ENCODE measurements around the gene MVB12B. TPM values are rescaled to one million over a fixed set of nuclear protein-coding genes. Genes with fewer than 3 reads are reported as not detected.

Gene MVB12B
- total RNA-seq, 1 donor from 2014 or later: 2.5 TPM

DNA sequence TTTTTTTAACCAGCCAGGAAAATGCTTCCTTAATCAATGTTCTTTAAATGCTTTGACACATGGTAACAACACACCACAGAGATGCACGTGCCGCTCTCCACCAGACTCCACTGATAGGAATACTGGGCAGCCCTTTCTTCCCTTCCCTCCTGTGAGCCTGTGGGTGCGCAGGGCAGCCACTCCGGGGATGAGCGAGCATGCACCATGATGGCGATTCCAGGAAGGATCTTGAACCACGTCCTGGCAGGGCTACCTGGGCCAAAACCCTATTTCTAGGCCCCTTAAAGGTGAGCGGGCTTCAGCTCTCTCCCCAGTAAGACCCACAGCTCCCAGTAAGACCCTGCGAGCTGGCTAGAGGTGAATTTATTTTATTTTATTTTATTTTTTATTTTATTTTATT, 128.2 kb downstream of the MVB12B start:
- no peak for ATAC-seq

DNA sequence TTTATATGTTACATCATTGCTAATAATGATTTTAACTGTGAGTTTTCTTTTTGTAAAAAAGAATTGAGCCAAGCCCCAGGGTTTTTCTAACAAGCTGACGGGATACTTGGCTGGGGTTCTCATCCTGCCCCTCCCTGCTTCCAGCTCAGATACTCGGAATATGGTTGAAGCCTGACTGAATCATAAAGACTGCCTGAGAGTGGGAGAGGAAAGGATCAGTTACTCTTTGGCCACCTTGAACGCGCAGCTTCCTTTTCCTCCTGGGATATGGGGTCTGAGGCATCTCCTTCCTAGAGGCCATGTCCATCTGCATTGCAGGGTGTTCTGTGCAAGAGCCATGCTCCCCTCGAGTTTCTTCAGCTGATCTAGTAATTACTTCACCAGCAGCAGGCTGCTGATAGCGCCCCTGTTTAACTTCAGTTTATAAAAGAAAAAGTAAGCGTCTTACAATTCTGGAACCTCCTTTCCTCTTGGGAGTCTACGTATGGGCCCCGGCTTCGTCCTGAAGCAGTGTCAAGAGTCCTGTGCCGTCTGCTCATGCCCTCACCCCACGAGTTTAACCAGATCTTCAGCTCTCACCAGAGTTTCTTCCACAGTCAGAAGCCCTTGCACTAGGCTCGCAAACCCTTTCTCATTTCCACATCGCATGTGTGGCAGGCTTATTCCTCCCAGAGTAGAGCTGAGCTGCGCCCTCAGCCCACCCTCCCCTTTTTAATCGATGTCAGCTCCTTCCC, 130.0 kb downstream of the MVB12B start:
- peak; percentile 67 for ATAC-seq

DNA sequence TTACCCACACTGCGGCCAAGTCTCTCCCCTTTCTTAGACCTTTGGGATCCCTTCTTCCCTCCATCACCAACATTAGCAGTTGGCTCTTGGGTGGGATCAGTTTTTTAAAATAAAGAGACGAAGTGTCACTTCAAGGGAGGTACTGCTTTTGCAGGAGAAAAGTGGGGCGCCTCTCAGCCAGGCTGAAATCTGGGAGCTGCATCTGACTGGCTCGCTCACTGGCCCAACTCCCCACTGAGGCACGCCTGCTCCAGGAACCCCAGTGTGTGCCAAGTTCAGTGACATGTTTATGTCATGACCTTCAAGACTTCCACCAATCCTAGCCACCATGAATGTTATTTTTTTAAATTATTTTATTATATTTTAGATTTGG, 130.5 kb downstream of the MVB12B start:
- ATAC-seq: no peak

DNA sequence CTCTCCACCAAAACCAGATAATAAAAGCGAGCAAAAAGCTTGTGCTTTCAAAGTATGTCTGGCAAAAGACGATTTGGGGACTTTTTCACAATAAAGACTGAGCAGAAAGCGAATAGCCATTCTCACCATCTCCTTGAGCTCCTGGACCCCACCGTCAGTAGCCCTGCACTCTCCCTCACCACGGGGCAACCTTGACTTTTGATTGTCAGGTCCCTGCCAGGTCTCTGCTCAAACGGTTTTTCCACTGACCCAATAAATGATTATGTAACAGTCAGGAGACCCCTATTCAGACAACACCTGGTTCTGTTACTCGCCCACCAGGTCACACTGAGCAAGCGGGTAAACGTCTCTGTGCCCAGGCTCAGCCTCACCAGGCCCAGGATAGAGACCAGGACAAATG, 131.3 kb downstream of the MVB12B start:
- no peak for ATAC-seq

DNA sequence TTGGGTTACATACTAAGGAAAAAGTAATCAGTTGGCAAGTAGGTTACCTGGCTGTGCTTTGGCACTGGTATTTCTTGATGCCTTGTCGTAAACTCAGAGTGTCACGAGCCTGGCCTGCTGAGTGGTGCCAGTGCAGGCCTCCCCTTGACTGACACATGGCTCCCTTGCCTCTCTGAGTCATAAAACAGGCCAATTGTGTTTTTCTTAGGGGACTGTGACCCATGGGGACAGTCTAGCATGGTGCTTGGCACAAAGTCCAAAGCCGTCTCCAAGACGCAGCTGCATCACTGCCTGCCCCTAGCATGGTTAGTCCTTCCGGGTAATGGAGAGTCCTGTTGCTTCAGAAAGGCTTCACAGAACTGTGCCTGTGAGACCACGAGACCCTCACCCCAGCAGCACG, 132.5 kb downstream of the MVB12B start:
- ATAC-seq: no peak

DNA sequence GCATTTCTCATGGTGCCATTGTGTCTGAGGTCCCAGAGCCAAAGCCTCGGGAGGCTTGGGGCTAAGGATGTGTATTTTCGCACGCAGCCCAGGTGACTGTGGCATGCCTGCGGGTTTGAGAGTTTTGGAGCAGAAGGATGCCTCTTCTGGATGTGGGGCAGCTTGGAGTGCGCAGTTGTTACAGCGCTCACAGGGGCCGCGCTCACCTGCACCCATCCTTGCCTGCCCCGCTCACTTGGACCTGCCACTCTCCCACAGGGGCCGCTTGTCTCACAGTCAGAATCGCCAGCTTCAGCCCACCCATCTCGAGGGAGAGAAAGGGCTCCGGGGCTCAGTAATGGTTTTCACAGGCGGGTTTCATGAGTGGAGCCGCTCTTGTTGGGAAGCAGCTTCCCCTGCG, 132.9 kb downstream of the MVB12B start:
- no peak for ATAC-seq

DNA sequence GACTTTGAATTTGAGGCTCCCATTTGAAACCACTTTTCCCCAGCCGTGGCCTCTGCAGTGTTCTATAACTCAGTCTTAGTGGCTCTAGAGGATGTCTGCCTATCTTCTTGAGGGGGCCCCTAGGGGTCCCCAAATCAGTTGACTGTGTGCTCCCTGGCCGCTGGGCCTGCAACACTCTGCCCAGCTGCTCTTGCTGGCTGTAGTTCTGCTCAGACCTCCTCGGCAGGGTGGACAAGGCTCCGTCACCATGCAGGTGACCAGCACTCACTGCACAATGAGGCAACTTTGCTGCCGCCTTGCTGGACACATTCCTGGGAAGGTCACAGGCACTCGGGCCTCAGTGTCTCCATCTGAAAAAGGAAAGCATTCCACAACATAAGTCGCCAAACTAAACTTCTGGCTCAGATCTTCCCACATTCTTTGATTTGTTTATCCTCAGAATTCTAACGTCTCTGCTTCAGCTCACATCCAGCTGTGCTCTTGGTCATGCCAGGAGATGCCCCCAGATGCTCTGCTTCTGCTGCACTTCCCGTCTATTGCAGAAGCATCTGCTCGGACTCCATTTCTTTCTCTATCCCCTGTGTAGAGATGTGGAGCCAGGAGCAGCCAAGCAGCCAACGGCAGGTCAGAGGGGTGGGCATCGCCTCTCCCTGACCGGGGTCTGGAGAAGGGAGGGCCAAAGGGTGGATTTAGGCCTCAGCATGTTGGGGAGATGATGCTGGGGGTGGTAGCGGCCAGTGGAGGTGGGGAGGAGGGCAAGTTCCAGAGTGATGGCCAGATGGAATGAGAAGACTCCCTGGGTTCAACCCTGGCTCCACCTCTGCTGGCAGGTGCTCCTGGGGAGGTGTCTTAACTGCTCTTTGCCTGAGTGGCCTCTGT, 133.6 kb downstream of the MVB12B start:
- ATAC-seq: no peak

DNA sequence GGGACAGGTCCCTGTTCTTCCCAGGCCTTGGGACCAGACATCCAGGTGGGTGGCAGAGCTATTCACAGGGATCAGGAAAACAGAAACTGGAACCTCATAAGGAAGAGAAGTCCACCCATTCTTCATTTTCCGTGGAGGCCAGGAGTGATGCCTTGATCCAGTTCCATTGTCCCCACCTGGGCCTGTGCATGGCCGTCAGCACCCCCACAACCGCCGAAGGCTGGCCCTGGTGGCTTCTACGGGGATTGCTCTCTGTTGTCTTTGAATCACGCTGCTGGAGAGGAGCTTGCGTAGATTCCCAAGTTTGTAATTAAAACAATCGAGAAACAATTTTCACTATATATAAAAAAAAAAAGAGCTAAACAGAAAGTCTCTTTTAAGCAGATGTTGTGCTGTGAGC, 134.4 kb downstream of the MVB12B start:
- ATAC-seq: no peak

DNA sequence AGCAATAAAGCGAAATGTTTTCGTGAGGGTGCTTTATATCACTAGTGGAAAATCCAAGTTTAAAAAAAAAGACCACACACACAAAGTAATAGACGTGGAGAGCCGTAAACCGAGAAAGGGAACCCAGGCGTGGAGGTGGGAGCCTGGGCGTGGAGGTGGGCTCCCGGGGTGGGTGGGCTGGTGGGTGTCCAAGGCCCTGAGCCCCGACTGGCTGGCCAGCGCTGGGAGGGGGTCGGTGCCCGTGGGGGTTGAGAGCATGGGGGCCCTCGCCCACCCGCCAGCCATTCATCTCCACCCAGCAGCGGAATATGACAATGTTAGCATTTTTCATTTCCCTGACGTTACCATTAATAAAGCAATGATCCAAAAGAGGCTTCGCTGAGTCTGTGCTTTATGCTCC, 135.0 kb downstream of the MVB12B start:
- ATAC-seq: no peak

DNA sequence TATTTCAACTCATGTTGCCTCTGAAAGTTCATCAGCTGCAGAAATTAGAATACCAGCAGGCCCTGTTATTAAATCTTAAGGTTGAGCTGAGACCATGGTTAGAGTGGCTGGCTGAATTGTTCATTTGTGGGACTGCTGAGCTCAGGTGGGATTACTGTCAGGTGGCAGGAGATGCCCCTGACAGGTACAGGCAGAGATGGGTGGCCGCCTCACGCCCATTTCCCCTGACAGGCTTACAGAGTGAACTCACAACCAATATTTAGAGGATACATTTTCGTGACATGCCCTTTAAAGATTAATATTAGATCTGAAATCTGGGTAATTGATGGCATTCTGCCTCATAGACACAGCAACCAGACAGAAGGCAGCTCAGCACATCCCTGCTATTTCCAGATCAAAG, 136.0 kb downstream of the MVB12B start:
- ATAC-seq: no peak

DNA sequence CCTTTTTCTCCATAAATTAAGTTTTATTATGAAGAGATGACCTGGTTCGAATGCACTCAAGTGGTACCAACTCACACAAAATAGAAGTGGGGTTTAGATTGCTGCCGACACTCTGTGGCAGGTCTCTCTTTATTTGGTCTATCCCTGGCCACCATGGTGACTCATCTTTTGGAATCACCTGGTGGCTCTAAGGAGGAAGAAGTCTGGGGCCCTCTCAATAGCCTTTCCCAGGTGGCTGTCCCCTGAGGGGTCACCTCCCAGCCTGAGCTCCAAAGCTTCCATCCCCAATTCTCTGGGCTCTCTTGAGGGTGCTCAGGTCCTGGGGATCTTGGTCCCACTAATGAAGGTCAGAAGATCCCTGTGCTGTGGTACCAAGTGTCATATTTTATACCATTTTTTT, 136.8 kb downstream of the MVB12B start:
- no peak for ATAC-seq

DNA sequence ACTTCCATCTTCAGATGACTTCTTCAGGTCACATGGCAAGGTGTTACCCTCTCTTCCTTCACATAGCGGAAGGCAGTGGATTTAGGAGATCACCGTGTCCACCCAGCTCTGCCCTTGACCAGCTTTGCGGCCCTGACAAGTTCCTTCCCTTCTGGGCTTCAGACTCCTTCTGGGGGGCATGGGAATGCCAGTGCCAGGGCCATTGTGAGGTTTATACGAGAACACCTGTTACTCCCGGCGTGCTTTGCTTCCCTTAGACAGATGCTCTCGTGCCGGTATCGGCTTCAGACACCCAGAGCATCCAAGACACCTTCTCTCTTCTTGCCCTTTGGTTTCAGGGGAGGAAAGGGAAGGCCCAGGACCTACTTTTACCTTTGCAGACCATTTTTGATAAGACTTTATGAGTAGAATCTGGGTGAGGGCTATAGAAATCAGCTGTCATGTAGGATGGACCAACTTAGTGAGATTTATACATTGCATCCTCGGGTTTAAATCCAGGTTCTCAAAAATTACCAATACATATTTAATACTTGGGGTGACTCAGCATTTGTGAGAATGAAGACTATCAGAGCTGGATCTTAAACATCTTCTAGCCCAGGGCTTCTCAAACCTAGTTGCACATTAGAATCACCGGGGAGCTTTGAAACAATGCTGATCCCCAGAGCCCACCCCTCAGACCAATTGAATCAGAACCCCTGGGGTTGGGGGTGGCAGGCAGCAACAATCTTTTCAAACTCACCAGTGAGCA, 138.2 kb downstream of the MVB12B start:
- ATAC-seq: no peak

DNA sequence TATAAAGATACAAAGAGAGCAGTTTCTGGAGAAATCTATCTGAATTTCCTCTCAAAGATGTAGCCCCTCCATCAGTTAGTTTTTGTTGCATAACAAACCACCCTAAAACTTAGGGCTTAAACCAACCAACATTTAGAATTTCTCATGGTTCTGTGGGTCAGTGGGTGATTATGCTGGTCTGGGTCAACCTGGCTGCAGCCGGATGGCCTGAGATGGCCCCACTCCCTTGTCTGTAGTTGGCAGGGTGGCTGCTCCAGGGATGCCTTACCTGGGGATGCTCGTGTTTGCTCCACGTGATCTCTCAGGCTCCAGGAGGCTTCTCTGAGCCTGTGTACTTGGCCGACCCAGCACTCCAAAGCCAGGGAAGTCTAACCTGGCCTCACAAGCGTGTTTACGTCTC, 139.3 kb downstream of the MVB12B start:
- ATAC-seq: no peak

DNA sequence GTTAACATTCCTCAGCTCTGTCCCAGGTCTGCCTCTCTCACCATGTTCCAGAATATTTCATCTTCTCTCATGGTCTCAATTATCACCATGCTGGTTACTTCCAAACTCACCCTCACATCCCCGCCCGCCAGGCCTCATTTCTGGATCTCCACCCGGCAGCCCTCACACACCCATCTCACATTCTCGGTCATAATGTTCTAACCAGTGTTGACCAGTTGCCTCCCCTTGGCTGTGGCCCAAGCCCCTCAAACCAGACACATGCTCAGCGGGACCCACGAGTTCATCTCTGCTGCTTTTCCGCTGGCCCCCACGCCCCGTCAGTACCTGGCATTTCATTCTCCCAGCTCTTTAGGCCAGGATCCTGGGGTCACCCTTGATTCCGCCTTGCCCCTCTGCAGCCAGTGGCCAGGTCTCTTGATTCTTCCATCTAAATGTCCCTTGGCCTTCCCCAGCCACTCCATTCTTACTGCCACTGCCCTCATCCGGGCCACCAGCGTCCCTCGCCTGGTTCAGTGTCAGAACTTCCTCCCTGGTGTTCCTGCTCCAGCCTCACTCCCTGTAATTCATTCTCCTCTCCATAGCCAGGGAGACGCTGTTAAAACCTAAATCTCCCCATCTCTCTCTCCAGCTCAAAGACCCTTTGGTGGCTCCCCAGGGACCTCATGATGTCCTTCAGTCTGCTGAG, 141.7 kb downstream of the MVB12B start:
- no peak for ATAC-seq

DNA sequence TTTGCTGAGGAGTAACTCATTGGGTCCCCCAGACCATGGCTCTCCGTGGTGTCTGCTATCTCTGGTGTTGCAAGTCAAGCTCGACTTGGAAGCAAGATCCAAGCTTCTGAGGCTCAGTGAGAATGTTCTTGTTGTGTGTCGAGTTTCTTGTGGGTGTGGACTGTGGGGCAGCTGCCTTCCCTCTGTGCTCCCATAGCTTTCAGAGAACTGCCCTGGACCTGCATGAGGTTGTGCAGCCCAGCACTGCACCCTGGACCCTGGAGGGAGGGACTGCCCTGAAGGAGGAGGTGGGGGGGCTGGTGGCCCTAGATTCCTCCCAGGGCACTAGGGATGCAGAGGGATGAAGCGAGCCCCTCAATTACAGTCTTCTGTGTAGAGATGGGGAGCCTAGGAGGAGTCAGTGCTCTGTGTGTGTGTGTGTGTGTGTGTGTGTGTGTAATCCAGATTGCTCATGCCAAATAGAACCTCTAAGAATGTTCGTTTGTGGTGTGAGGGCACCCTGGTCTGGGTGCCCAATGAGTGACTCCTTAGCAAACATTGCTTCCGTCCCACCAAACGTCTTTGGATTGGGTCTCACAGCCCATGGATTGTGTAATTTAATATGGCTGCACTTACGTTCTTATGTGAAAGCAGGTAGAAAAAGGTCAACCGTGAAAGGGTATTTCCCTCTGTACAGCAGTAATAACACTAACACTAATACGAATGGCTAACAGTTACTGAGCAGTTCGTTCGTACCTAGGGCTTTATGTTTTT, 143.8 kb downstream of the MVB12B start:
- ATAC-seq: no peak

DNA sequence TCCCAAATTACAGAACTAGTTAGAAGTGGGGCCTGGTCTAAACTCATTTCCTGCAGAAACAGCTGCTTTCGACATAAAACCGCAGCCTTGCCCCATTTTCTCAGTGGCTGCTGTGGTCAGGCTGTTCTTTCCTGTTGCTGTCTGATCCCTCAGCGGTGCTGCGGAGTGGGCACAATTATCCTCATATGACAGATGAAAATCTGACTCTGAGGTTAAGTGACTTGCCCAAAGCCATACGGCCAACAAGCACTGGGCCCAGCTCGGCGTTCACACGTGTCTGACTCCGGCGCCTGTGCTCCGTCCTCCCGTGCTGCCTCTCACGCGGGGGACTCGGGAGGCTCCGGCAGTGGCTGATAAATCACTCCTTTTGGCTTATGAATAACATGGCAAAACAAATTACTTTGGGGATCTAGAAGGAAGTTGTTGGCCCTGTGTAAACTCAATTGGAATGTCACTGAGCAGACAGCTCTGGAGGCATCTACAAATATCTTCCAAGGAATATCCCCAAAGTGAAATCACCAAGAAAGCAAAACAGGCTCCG, 144.5 kb downstream of the MVB12B start:
- peak; percentile 35 for ATAC-seq

DNA sequence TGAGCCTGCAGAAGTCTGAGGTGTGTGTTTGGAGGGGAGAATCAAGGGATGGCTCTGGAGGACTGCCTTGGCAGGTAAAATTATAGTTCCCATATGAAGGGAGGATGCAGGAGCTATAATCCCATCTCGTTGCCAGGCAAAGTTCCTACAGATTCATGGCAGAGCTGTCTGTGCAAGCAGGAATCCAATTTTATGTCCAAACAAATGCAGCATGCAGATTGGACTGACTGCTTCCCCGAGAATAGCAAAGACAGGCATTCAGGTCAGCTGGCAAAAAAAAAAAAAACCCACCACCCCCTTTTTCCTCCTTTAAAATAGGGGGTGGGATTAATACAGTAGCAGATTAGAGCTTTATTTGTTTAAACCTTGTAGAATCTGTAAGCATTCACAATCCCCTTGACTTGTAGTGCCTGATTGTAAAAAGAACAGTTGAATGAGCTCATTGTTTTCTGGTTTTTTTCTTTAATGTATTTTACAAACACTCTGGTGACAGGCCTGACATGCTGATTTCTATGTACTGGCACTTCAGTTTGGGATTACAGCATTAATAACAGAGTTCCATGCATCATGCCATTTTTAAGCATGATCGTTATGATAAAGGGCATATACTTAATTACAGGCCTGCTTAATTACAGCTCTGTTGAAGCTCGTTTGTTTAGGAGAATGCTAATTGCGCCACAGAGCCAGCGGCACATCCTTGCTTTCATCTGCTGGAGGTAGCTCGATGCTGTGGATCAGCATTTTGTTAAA, 145.7 kb downstream of the MVB12B start:
- no peak for ATAC-seq

DNA sequence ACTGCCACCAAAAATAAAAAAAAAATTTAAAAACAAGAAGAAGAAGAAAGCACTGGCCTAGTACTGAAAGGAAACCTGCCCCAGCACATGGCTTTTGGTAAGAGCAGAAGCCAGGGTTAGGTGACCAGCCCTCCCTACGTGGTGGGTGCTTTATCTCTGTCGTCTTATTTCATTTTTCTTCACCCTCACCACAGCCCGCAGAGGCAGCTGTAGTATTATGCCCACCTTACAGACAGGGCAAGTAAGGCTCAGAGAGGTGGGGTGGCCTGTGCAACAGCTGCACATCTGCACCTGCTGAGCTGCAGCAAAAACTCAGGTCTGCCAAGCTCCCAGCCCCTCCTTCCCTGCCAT, 146.3 kb downstream of the MVB12B start:
- ATAC-seq: no peak

DNA sequence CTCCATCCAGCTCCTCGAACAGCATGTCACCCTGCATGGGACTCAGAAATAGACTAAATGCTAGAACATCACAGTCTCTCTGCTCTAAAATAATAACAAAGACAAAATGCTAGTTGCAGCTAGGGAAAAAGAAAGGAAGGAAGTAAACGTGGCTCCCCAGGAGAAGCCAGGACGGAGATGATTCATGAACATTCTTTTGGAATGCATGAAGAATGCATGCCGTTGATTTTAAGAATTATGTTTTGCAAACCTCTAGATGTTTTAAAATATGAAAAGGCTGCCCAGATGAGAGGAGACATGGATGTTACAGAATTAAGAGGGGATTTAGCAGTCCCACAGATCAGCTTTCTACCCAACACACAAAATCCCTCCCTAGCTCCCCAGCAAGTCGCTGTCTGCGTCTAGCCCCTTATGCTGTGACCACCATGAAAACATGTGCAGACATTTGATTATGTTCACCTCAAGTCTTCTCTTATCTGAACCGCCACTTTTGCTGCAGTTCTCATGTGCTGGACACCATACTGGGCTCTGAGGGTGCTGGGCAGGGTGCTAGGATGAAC, 147.7 kb downstream of the MVB12B start:
- no peak for ATAC-seq

DNA sequence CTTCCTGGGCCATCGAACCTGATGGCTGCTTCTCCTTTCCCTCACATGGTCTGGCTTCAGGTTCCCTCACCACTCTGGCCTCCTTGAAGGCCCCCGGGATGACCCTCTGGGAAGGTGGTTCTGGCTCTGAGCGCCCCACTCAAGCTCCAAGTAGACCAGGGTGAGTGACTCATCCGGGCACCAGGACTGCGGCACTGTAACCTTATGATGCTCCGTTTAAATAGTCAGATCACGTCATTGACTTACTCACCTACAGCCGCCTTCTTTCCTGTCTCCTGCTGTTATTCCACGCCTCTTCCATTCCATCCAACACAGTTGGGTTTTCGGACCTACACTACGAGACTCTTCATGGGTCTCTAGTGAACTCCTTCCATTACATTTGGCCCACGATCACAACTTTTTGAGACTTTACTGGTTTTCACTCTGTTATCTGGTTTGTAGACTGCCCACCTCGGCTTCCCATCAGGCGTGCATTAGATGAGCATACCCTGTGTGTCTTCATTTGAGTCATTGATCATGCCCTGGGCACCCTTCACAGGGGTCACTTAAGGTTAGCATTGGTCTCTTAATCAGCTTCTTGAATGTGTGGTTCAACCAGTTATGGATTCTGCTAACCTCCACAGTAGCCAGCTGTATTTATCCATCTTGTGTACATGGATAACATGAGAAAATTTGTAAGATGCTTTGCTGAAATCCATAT, 148.3 kb downstream of the MVB12B start:
- no peak for ATAC-seq

Data from esophagus mucosa (tissue), 1 donor.